ENCODE measurements around the gene PEMT. TPM values are rescaled to one million over a fixed set of nuclear protein-coding genes. Genes with fewer than 3 reads are reported as not detected.

The PEMT gene
- total RNA-seq, 4 donors from 2014 or later = 17.7 to 24.8 (median 20.6) TPM

- H3K4me3 ChIP-seq = no peak overlapping the region
- no peaks in the 10 kb centered on the region for H3K27me3 ChIP-seq
- H3K27ac ChIP-seq (replicated peaks in 1 of 4) = no peak overlapping the region
- no peaks in the 10 kb centered on the region for H3K9me3 ChIP-seq
- no peak for DNase-seq (ENCODE audit: extremely low spot score)
- TF ChIP-seq POLR2AphosphoS5 (IDR thresholded peaks at IDR 0.05) = no peak
- TF ChIP-seq, protein P1, sequence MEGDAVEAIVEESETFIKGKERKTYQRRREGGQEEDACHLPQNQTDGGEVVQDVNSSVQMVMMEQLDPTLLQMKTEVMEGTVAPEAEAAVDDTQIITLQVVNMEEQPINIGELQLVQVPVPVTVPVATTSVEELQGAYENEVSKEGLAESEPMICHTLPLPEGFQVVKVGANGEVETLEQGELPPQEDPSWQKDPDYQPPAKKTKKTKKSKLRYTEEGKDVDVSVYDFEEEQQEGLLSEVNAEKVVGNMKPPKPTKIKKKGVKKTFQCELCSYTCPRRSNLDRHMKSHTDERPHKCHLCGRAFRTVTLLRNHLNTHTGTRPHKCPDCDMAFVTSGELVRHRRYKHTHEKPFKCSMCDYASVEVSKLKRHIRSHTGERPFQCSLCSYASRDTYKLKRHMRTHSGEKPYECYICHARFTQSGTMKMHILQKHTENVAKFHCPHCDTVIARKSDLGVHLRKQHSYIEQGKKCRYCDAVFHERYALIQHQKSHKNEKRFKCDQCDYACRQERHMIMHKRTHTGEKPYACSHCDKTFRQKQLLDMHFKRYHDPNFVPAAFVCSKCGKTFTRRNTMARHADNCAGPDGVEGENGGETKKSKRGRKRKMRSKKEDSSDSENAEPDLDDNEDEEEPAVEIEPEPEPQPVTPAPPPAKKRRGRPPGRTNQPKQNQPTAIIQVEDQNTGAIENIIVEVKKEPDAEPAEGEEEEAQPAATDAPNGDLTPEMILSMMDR (IDR thresholded peaks at IDR 0.05) = no peak
- no peak for TF ChIP-seq EP300 (IDR thresholded peaks at IDR 0.05)
- TF ChIP-seq POLR2A (IDR thresholded peaks at IDR 0.05; ENCODE audit: low read depth) = no peak
- intact Hi-C loops (cut with DNase I) = no loop called here
- peaks cover 0 to 7% (median 0%) of the 10 kb centered on the region in 4 donors for H3K36me3 ChIP-seq
- no peaks in the 10 kb centered on the region for H3K4me1 ChIP-seq
- 94% methylated on average over 15 of the region's 16 CpGs for WGBS
Observed at GRCh38 chr17:17514361-17514992, 77.0 kb downstream of the PEMT start.

- TF ChIP-seq POLR2AphosphoS5 (IDR thresholded peaks at IDR 0.05) (no peak), POLR2A (IDR thresholded peaks at IDR 0.05; ENCODE audit: low read depth) (no peak), EP300 (IDR thresholded peaks at IDR 0.05) (no peak)
- TF ChIP-seq, protein P1 (IDR thresholded peaks at IDR 0.05) = no peak
- Histone ChIP-seq H3K4me1 (no peaks in the 10 kb centered on the region), H3K27me3 (no peaks in the 10 kb centered on the region), H3K27ac (replicated peaks in 1 of 4) (no peak overlapping the region), H3K9me3 (no peaks in the 10 kb centered on the region), H3K4me3 (no peak overlapping the region), H3K36me3 (peaks cover 0 to 5% (median 0%) of the 10 kb centered on the region in 4 donors)
- no peak for DNase-seq (ENCODE audit: extremely low spot score)
- WGBS = 98% methylated on average over 7 of the region's 7 CpGs
- intact Hi-C loops (cut with DNase I) = no loop called here
Observed at GRCh38 chr17:17513626-17514025, 77.9 kb downstream of the PEMT start.

DNA sequence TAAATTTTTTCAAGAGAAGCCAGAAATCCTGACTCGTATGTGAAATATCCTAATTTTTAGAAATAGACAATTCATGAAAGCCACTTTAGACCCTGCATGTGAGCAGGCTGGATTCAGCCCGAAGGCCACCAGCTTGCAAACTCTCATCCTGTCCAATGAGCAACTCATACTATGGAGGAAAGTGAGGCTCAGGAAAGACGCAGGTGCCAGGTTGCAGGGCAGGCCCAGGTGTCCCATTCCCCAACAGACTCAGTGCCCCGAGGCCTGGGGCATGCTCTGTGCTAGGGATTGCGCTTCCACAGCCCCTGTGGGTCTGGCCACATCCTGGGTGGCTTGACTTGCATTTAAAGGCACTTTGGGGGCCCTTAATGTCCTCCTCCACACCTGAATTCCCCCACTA, 78.6 kb downstream of the PEMT start:
- intact Hi-C loops (cut with DNase I) = no loop called here
- TF ChIP-seq POLR2AphosphoS5 (IDR thresholded peaks at IDR 0.05) (no peak), EP300 (IDR thresholded peaks at IDR 0.05) (no peak), POLR2A (IDR thresholded peaks at IDR 0.05; ENCODE audit: low read depth) (no peak)
- TF ChIP-seq, protein P1 (IDR thresholded peaks at IDR 0.05) = no peak
- H3K36me3 ChIP-seq = peaks cover 0 to 6% (median 2%) of the 10 kb centered on the region in 4 donors
- 96% methylated on average over 4 of the region's 5 CpGs for WGBS
- H3K9me3 ChIP-seq = no peaks in the 10 kb centered on the region
- H3K4me1 ChIP-seq = no peaks in the 10 kb centered on the region
- H3K4me3 ChIP-seq = no peak overlapping the region
- H3K27ac ChIP-seq (replicated peaks in 1 of 4) = no peak overlapping the region
- no peaks in the 10 kb centered on the region for H3K27me3 ChIP-seq
- DNase-seq (ENCODE audit: extremely low spot score) = no peak

GRCh38 chr17:17511881-17512858, 79.3 kb downstream of the PEMT start:
- Histone ChIP-seq H3K4me3 (no peak overlapping the region), H3K4me1 (no peaks in the 10 kb centered on the region), H3K9me3 (no peaks in the 10 kb centered on the region), H3K27ac (replicated peaks in 1 of 4) (no peak overlapping the region), H3K36me3 (peaks cover 0 to 6% (median 2%) of the 10 kb centered on the region in 4 donors), H3K27me3 (no peaks in the 10 kb centered on the region)
- WGBS = 73% methylated on average over 20 of the region's 29 CpGs
- intact Hi-C loops (cut with DNase I) = no loop called here
- TF ChIP-seq EP300 (IDR thresholded peaks at IDR 0.05) = no peak
- TF ChIP-seq, protein P1 (IDR thresholded peaks at IDR 0.05) = no peak
- TF ChIP-seq POLR2AphosphoS5 (IDR thresholded peaks at IDR 0.05) = no peak
- no peak for TF ChIP-seq POLR2A (IDR thresholded peaks at IDR 0.05; ENCODE audit: low read depth)
- DNase-seq (ENCODE audit: extremely low spot score) = no peak

Measured in esophagus muscularis mucosa (tissue), 4 donors.